ENCODE results near the gene TRIO.

Gene TRIO

DNA sequence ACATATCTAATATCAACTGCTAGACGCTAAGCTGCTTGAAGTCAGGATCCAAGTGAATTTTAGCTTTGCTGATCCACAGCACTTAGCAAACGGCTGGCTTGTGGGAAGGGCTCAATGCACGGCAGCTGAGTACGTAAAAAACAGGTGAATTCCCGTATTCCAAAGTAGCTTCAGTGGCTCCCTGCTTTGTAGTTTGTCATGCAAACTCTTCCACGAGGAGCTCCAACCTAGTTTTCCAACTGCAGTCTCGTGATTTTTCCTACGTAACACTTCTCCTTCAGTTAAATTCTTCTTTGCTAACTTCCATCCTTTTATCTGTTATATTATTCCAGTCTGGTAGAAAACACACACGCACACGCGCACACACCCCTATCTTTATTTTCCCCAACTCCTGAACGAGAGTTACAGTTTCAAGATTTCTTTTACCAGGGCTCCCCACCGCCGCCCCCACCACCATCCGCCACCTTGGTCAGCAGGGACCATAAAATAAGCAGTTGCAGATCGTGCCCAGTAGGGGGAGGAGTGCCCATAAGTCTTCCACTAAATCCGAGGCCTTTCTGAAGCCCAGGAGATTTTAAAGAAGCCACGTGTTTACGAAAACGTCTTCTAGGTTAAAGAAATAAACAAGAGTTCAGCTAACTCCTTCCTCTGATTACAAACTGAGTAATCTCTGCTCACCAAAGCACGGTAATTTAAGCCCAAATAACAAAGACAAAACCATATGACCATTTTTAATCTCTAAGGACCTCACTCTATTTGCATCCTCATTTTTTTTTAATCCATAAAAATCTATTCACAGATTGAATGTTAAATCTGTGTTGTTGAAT, 34.8 kb upstream of the TRIO start:
- H4K8ac ChIP-seq (ENCODE audit: low read depth, low read length) = no peak overlapping the region
- no peak overlapping the region for H2AK5ac ChIP-seq (ENCODE audit: low read length)
- H3K4me2 ChIP-seq (ENCODE audit: low read length) = no peak overlapping the region
- no peak overlapping the region for H2BK120ac ChIP-seq (ENCODE audit: insufficient read depth, low read length, poor library complexity)
- H4K91ac ChIP-seq (ENCODE audit: low read depth, low read length) = no peak overlapping the region
- peak; percentile 49 to 85 for DNase-seq
- no peak overlapping the region for H4K12ac ChIP-seq (ENCODE audit: low read depth, low read length)
- no peaks in the 10 kb centered on the region for H3K27me3 ChIP-seq (ENCODE audit: insufficient read depth, low read length)
- no peak overlapping the region for H3K23ac ChIP-seq (ENCODE audit: low read length)
- no peaks in the 10 kb centered on the region for H3K4me1 ChIP-seq (ENCODE audit: control insufficient read depth in 1 of 2, insufficient read depth in 2 of 2, low read length in 2 of 2)
- H2BK12ac ChIP-seq (ENCODE audit: low read length) = no peak overlapping the region
- WGBS (ENCODE audit: extremely low coverage, insufficient coverage, insufficient read length) = no CpG with 5 or more reads among the region's 21 CpGs
- no peak overlapping the region for H3K27ac ChIP-seq (ENCODE audit: low read depth, low read length)
- no peak overlapping the region for H3K18ac ChIP-seq (ENCODE audit: low read length)
- no peaks in the 10 kb centered on the region for H3K9me3 ChIP-seq (ENCODE audit: insufficient read depth, low read depth, low read length)
- no peak overlapping the region for H2AFZ ChIP-seq (ENCODE audit: insufficient read depth, low read length, poor library complexity)
- no peak overlapping the region for H2BK5ac ChIP-seq (ENCODE audit: low read depth, low read length, poor library complexity)
- H3K14ac ChIP-seq (ENCODE audit: low read length) = no peak overlapping the region
- no peaks in the 10 kb centered on the region for H3K79me1 ChIP-seq (ENCODE audit: low read length)
- H3K79me2 ChIP-seq (ENCODE audit: control insufficient read depth, insufficient read depth, low read length, poor library complexity) = no peaks in the 10 kb centered on the region
- H3K4me3 ChIP-seq (ENCODE audit: low read depth, low read length) = no peak overlapping the region
- no peaks in the 10 kb centered on the region for H3K36me3 ChIP-seq (ENCODE audit: control insufficient read depth in 1 of 2, insufficient read depth in 2 of 2, low read length in 2 of 2)
- no peak overlapping the region for H3K9ac ChIP-seq (ENCODE audit: low read length)
- H3K4ac ChIP-seq (ENCODE audit: low read depth, low read length) = no peak overlapping the region

DNA sequence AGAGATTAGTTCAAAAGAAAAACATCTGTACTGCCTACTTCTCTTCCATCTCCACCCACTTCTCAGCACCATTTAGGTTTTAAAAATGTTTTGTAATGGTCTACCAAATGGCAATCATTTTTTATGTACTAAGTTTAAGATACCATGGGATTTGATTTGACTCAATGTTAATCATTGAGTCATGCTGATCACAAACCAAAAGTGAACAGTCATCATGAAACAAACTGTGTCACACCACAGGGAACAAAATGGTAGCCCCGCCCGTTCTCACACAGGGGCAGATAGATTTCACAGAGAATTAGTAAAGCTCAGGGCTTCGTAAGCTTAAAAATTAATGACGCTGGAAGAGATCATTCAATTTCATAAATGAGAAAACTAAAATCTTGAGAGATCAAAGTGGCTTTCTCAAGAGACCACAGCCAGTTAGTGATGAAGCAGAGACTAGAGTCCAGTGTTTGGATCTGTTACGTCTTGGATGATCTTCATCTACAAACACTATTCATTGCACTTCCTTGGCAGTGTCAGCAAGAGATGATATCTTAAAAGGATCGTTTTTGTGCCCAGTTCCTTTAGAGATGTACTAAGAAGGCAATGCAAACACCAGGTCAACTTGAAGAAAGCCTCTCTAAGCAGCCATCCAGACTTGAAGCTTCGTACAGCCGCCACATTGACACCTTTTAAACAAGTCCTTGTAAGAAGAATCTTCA, 33.9 kb upstream of the TRIO start:
- peaks cover under 1% of the 10 kb centered on the region in 2 experiments for H3K4me1 ChIP-seq (ENCODE audit: control insufficient read depth in 1 of 2, insufficient read depth in 2 of 2, low read length in 2 of 2)
- H3K4me2 ChIP-seq (ENCODE audit: low read length) = no peak overlapping the region
- H3K79me2 ChIP-seq (ENCODE audit: control insufficient read depth, insufficient read depth, low read length, poor library complexity) = no peaks in the 10 kb centered on the region
- H3K79me1 ChIP-seq (ENCODE audit: low read length) = peaks cover under 1% of the 10 kb centered on the region
- no peaks in the 10 kb centered on the region for H3K27me3 ChIP-seq (ENCODE audit: insufficient read depth, low read length)
- H2BK5ac ChIP-seq (ENCODE audit: low read depth, low read length, poor library complexity) = no peak overlapping the region
- no peak overlapping the region for H3K9ac ChIP-seq (ENCODE audit: low read length)
- peak overlapping the region; percentile 14 for H2AK5ac ChIP-seq (ENCODE audit: low read length)
- H3K23ac ChIP-seq (ENCODE audit: low read length) = no peak overlapping the region
- no peaks in the 10 kb centered on the region for H3K9me3 ChIP-seq (ENCODE audit: insufficient read depth, low read depth, low read length)
- no peak overlapping the region for H2BK12ac ChIP-seq (ENCODE audit: low read length)
- H3K36me3 ChIP-seq (ENCODE audit: control insufficient read depth in 1 of 2, insufficient read depth in 2 of 2, low read length in 2 of 2) = no peaks in the 10 kb centered on the region
- no peak overlapping the region for H3K18ac ChIP-seq (ENCODE audit: low read length)
- no peak overlapping the region for H3K4me3 ChIP-seq (ENCODE audit: low read depth, low read length)
- H4K91ac ChIP-seq (ENCODE audit: low read depth, low read length) = no peak overlapping the region
- no peak overlapping the region for H4K8ac ChIP-seq (ENCODE audit: low read depth, low read length)
- H3K4ac ChIP-seq (ENCODE audit: low read depth, low read length) = no peak overlapping the region
- DNase-seq = peak in 1 of 2 donors; percentile 5
- no peak overlapping the region for H3K14ac ChIP-seq (ENCODE audit: low read length)
- no peak overlapping the region for H4K12ac ChIP-seq (ENCODE audit: low read depth, low read length)
- H3K27ac ChIP-seq (ENCODE audit: low read depth, low read length) = no peak overlapping the region
- H2BK120ac ChIP-seq (ENCODE audit: insufficient read depth, low read length, poor library complexity) = no peak overlapping the region
- no CpG with 5 or more reads among the region's 8 CpGs for WGBS (ENCODE audit: extremely low coverage, insufficient coverage, insufficient read length)
- H2AFZ ChIP-seq (ENCODE audit: insufficient read depth, low read length, poor library complexity) = no peak overlapping the region

DNA sequence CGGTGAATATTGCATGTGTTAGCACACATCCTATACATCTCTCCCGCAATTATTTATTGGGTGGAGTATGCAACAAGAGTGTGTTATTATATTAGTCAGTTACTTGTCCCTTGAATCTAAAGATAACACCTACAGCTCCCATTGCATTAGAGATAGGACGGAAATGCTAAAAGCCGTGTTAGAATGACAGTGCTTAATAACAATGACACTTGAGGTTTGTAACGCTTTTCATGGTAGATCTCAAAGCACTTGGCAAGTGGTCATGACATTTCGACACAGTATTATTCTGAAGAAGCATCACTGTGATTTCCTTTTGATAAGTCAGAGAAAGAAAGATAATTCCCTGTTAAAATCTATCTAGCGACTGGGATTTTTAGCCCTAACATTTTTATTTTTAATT, 33.4 kb upstream of the TRIO start:
- H4K91ac ChIP-seq (ENCODE audit: low read depth, low read length) = no peak overlapping the region
- H4K8ac ChIP-seq (ENCODE audit: low read depth, low read length) = no peak overlapping the region
- peaks cover 3% of the 10 kb centered on the region for H3K79me1 ChIP-seq (ENCODE audit: low read length)
- no peak overlapping the region for H3K4me2 ChIP-seq (ENCODE audit: low read length)
- no peak overlapping the region for H3K23ac ChIP-seq (ENCODE audit: low read length)
- H3K4me1 ChIP-seq (ENCODE audit: control insufficient read depth in 1 of 2, insufficient read depth in 2 of 2, low read length in 2 of 2) = peaks cover 4 to 5% of the 10 kb centered on the region in 2 experiments
- H2AK5ac ChIP-seq (ENCODE audit: low read length) = no peak overlapping the region
- no peak overlapping the region for H2BK5ac ChIP-seq (ENCODE audit: low read depth, low read length, poor library complexity)
- whole genome bisulfite sequencing (ENCODE audit: extremely low coverage, insufficient coverage, insufficient read length) = no CpG with 5 or more reads among the region's 7 CpGs
- H3K27ac ChIP-seq (ENCODE audit: low read depth, low read length) = no peak overlapping the region
- no peak overlapping the region for H3K14ac ChIP-seq (ENCODE audit: low read length)
- no peak overlapping the region for H2BK120ac ChIP-seq (ENCODE audit: insufficient read depth, low read length, poor library complexity)
- H2AFZ ChIP-seq (ENCODE audit: insufficient read depth, low read length, poor library complexity) = no peak overlapping the region
- H3K79me2 ChIP-seq (ENCODE audit: control insufficient read depth, insufficient read depth, low read length, poor library complexity) = no peaks in the 10 kb centered on the region
- no peak overlapping the region for H3K18ac ChIP-seq (ENCODE audit: low read length)
- H4K12ac ChIP-seq (ENCODE audit: low read depth, low read length) = no peak overlapping the region
- no peak overlapping the region for H3K4me3 ChIP-seq (ENCODE audit: low read depth, low read length)
- no peak overlapping the region for H3K4ac ChIP-seq (ENCODE audit: low read depth, low read length)
- no peaks in the 10 kb centered on the region for H3K36me3 ChIP-seq (ENCODE audit: control insufficient read depth in 1 of 2, insufficient read depth in 2 of 2, low read length in 2 of 2)
- no peaks in the 10 kb centered on the region for H3K27me3 ChIP-seq (ENCODE audit: insufficient read depth, low read length)
- no peak overlapping the region for H3K9ac ChIP-seq (ENCODE audit: low read length)
- no peak overlapping the region for H2BK12ac ChIP-seq (ENCODE audit: low read length)
- peak in 1 of 2 donors; percentile 43 for DNase-seq
- H3K9me3 ChIP-seq (ENCODE audit: insufficient read depth, low read depth, low read length) = no peaks in the 10 kb centered on the region

DNA sequence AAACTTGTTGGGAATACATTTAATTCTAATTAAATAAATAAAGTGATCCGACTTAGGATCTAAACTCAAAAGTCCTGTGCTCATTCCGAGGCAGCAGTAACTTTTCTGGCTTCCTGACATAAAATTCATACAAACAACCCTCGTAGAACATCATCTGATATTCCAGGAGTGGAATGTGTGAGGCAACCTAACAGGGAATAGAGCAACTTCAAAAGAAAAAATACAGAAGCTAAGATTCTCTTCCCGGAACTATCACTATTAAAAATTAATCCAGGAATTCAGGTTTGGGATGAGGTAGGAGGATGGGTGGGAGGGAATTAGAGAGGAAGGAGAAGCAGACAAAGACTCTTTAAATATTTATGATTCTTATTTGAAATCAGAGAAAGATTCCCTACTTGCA, 32.9 kb upstream of the TRIO start:
- H2BK5ac ChIP-seq (ENCODE audit: low read depth, low read length, poor library complexity) = no peak overlapping the region

More for the DNA sequence above, 32.9 kb upstream of the TRIO start:
- Histone ChIP-seq H3K4me3 (ENCODE audit: low read depth, low read length) (no peak overlapping the region), H3K9ac (ENCODE audit: low read length) (no peak overlapping the region), H3K18ac (ENCODE audit: low read length) (no peak overlapping the region), H3K79me2 (ENCODE audit: control insufficient read depth, insufficient read depth, low read length, poor library complexity) (no peaks in the 10 kb centered on the region), H3K36me3 (ENCODE audit: control insufficient read depth in 1 of 2, insufficient read depth in 2 of 2, low read length in 2 of 2) (no peaks in the 10 kb centered on the region), H2BK12ac (ENCODE audit: low read length) (no peak overlapping the region), H2AFZ (ENCODE audit: insufficient read depth, low read length, poor library complexity) (no peak overlapping the region), H4K91ac (ENCODE audit: low read depth, low read length) (no peak overlapping the region), H3K4me1 (ENCODE audit: control insufficient read depth in 1 of 2, insufficient read depth in 2 of 2, low read length in 2 of 2) (peaks cover 6 to 9% of the 10 kb centered on the region in 2 experiments), H3K14ac (ENCODE audit: low read length) (no peak overlapping the region), H3K27me3 (ENCODE audit: insufficient read depth, low read length) (no peaks in the 10 kb centered on the region), H4K8ac (ENCODE audit: low read depth, low read length) (no peak overlapping the region), H3K79me1 (ENCODE audit: low read length) (peaks cover 7% of the 10 kb centered on the region), H2AK5ac (ENCODE audit: low read length) (no peak overlapping the region), H2BK120ac (ENCODE audit: insufficient read depth, low read length, poor library complexity) (no peak overlapping the region), H3K9me3 (ENCODE audit: insufficient read depth, low read depth, low read length) (no peaks in the 10 kb centered on the region), H4K12ac (ENCODE audit: low read depth, low read length) (no peak overlapping the region), H3K4me2 (ENCODE audit: low read length) (no peak overlapping the region), H3K4ac (ENCODE audit: low read depth, low read length) (no peak overlapping the region), H3K27ac (ENCODE audit: low read depth, low read length) (no peak overlapping the region), H3K23ac (ENCODE audit: low read length) (no peak overlapping the region)
- DNase-seq = peak in 1 of 2 donors; percentile 64
- no CpG with 5 or more reads among the region's 4 CpGs for WGBS (ENCODE audit: extremely low coverage, insufficient coverage, insufficient read length)

Measured in trophoblast cell (in vitro differentiated cells and primary cell).